Measurements from ENCODE around the gene GRIK1. TPM values are rescaled to one million over a fixed set of nuclear protein-coding genes. Genes with fewer than 3 reads are reported as not detected.

Gene GRIK1
- total and polyA plus RNA-seq, 12 donors: not detected

DNA sequence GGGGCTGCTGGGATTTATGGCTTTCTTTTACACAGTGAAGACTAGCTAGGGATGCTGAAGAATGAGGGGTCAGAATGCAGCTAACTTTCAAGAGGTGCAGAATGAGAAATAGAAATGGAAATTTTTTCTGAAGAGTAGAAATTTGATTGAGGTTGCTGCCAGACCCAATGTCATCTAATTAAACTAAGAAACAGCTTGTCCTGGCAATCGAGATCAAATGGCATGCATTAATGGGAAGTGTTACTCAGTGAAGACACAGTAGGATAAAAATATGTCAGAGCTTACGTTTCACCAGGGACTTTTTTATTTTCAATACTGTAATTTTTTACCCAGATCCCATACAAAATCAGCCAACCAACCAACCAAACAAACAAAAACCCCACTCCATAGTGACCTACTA, 306.0 kb downstream of the GRIK1 start:
- intact Hi-C loops (cut with DNase I): no loop called here
- H3K4me1 ChIP-seq: no peaks in the 10 kb centered on the region

DNA sequence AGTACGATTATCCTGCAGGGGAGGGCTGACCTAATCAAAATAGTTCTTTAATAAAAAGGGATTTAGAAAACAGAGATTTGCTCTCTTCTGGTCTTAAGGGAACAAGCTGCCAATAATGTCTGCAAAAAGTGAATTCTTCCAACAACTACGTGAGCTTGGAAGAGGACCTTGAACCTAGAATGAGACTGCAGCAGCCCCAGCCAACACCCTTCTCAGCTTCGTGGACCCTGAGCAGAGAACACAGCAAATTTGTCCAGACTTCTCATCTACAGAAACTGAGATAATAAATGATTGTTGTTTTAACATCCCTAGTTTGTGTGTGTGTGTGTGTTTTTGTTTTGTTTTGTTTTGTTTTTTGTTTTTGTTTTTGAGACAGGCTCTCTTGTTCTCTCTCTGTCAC, 309.4 kb downstream of the GRIK1 start:
- H3K4me1 ChIP-seq: no peaks in the 10 kb centered on the region
- intact Hi-C loops (cut with DNase I): no loop called here
- H3K36me3 ChIP-seq: no peaks in the 10 kb centered on the region
- TF ChIP-seq, protein P1, sequence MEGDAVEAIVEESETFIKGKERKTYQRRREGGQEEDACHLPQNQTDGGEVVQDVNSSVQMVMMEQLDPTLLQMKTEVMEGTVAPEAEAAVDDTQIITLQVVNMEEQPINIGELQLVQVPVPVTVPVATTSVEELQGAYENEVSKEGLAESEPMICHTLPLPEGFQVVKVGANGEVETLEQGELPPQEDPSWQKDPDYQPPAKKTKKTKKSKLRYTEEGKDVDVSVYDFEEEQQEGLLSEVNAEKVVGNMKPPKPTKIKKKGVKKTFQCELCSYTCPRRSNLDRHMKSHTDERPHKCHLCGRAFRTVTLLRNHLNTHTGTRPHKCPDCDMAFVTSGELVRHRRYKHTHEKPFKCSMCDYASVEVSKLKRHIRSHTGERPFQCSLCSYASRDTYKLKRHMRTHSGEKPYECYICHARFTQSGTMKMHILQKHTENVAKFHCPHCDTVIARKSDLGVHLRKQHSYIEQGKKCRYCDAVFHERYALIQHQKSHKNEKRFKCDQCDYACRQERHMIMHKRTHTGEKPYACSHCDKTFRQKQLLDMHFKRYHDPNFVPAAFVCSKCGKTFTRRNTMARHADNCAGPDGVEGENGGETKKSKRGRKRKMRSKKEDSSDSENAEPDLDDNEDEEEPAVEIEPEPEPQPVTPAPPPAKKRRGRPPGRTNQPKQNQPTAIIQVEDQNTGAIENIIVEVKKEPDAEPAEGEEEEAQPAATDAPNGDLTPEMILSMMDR (IDR thresholded peaks at IDR 0.05): no peak
- no peaks in the 10 kb centered on the region for H3K27me3 ChIP-seq
- DNase-seq (no peak), ATAC-seq (no peak)
- WGBS, 2 donors: 82 to 87% methylated on average over 3 of the region's 3 CpGs
- no peak overlapping the region for H3K4me3 ChIP-seq
- no peaks in the 10 kb centered on the region for H3K9me3 ChIP-seq
- H3K27ac ChIP-seq: no peak overlapping the region

More for the DNA sequence above, 306.0 kb downstream of the GRIK1 start:
- TF ChIP-seq, protein P1 (IDR thresholded peaks at IDR 0.05): no peak
- DNase-seq (no peak), ATAC-seq (no peak)
- Histone ChIP-seq H3K36me3 (no peaks in the 10 kb centered on the region), H3K27me3 (no peaks in the 10 kb centered on the region), H3K27ac (no peak overlapping the region), H3K9me3 (no peaks in the 10 kb centered on the region), H3K4me3 (no peak overlapping the region)
- WGBS, 2 donors: 76 to 81% methylated on average over 2 of the region's 2 CpGs

DNA sequence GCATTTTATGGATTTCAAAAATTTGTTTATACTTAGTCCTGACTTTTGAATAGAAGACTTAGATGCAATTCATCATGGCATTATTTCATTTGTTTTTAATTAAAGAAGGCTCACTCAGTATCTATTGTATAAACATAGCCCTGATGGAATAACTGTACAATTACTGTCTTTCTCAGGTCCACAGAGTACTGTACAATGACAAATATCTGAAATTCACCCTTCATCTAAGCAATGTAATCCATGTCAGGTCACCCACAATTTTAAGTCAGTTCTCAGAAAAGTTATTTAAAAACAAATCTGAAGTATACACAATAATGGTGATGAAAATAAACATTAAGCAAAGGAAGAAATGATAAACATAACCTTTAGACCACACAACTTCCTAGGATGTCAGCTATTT, 311.9 kb downstream of the GRIK1 start:
- ATAC-seq: no peak

DNA sequence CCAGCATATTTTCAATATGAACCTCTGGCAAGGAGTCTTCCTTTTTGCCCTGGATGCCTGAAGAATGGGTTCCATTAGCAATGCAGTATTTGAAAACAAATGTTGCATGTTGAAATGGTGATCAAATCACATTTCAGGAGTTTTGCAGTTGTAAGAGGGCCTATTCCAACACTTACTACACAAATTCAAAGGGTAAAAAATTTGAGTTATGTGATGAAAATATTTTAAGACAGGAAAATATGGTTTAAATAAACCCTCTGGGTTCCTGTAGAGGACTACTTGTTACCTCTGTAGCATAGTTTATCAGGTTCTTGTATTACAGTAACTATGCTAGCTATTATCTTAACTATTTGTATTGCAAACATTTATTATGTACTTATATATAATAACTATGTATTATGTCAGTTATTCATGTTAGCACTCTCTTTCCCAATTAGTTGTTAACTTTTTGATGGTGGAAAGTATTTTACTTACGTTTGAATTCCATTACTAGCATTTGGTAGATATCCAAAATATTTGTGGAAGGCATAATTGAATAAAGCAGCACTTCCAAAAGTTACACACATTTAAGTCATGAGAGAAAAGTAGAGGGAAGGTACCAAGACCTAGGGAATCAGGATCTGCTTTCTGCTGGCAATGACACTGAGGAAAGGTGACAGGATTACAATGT, 312.9 kb downstream of the GRIK1 start:
- intact Hi-C loops (cut with DNase I): no loop called here
- ATAC-seq (no peak), DNase-seq (no peak)
- WGBS, 2 donors: 68 to 77% methylated on average over 1 of the region's 1 CpG
- Histone ChIP-seq H3K27me3 (no peaks in the 10 kb centered on the region), H3K4me3 (no peak overlapping the region), H3K4me1 (no peaks in the 10 kb centered on the region), H3K36me3 (no peaks in the 10 kb centered on the region), H3K9me3 (no peaks in the 10 kb centered on the region), H3K27ac (no peak overlapping the region)
- TF ChIP-seq, protein P1 (IDR thresholded peaks at IDR 0.05): no peak

More for the DNA sequence above, 311.9 kb downstream of the GRIK1 start:
- Histone ChIP-seq H3K27ac (no peak overlapping the region), H3K36me3 (no peaks in the 10 kb centered on the region), H3K9me3 (no peaks in the 10 kb centered on the region), H3K4me3 (no peak overlapping the region), H3K27me3 (no peaks in the 10 kb centered on the region), H3K4me1 (no peaks in the 10 kb centered on the region)
- TF ChIP-seq, protein P1 (IDR thresholded peaks at IDR 0.05): no peak
- DNase-seq: no peak
- intact Hi-C loops (cut with DNase I): no loop called here

Data from heart right ventricle (tissue), 16 donors.